Heart right ventricle (tissue), 16 donors: ENCODE data around the gene CEP57L1. TPM values are rescaled to one million over a fixed set of nuclear protein-coding genes. Genes with fewer than 3 reads are reported as not detected.

Source experiments
- ATAC-seq, 8 donors: fragments of 200-7000 bp; cut with Tn5 transposase; one replicate each; pipeline ENCODE4 v1.9.1; 2020; ENCODE audit warnings: mild to moderate bottlenecking in 8 of 8, moderate library complexity in 8 of 8, moderate number of reproducible peaks in 1 of 8
- DNase-seq, 2 donors: peaks; one replicate each; pipeline ENCODE4 v3.0.0-alpha.2; 2020
- H3K27ac ChIP-seq, 10 donors: fragments of 200-600 bp; sonication (generic) in 2 of 10; one replicate each; pipeline versions ENCODE4 v1.5.0 to v1.8.0; 2020 to 2022; ENCODE audit warnings: mild to moderate bottlenecking in 3 of 10
- H3K27me3 ChIP-seq, 7 donors: fragments of 200-600 bp; one replicate each; pipeline ENCODE4 v1.8.0; 2021 to 2022; ENCODE audit warnings: mild to moderate bottlenecking in 2 of 7
- H3K36me3 ChIP-seq, 9 donors: fragments of 200-600 bp; sonication (generic) in 1 of 9; one replicate each; pipeline versions ENCODE4 v1.5.0 to v1.8.0; 2020 to 2022; ENCODE audit warnings: mild to moderate bottlenecking in 2 of 9
- H3K4me1 ChIP-seq, 9 donors: fragments of 200-600 bp; sonication (generic) in 1 of 9; one replicate each; pipeline versions ENCODE4 v1.5.0 to v1.8.0; 2020 to 2022; ENCODE audit warnings: mild to moderate bottlenecking in 4 of 9
- H3K4me3 ChIP-seq, 10 donors: fragments of 200-600 bp; sonication (generic) in 2 of 10; one replicate each; pipeline versions ENCODE4 v1.5.0 to v1.8.0; 2020 to 2022; ENCODE audit warnings: mild to moderate bottlenecking in 7 of 10, moderate library complexity in 2 of 10
- H3K9me3 ChIP-seq, 11 donors: fragments of 200-600 bp in 10 of 11; sonication (generic) in 2 of 11; one replicate each; pipeline versions ENCODE4 v1.5.0 to v1.8.0; 2013 to 2022; ENCODE audit warnings: mild to moderate bottlenecking in 2 of 11, control low read depth in 1 of 11, moderate library complexity in 1 of 11
- CTCF ChIP-seq, 9 donors: fragments of 200-600 bp; sonication (generic) in 2 of 9; IDR thresholded peaks; one replicate each; pipeline versions ENCODE4 v1.5.0 to v1.8.0; 2021 to 2022; ENCODE audit warnings: antibody characterized with exemption in 9 of 9, mild to moderate bottlenecking in 5 of 9, moderate library complexity in 1 of 9
- WGBS, 2 donors: extraction: QIAGEN DNeasy Blood & Tissue Kit; methylation state at CpG; one replicate each; pipeline ENCODE4 v1.1.7; 2013; ENCODE audit warnings: inconsistent platforms in 1 of 2; 5-methylcytosine and 5-hydroxymethylcytosine counted together
- intact Hi-C, 10 donors: fragments of 100-400 bp; cut with DNase I; formaldehyde crosslinking; loops; one replicate each; pipeline versions ENCODE4 v1.11.1 to v1.14.2; 2022
- polyA plus RNA-seq, 2 donors: library from polyadenylated mRNA; stranded (reverse); fragments of 200-250 nt; gene quantifications; one replicate each; pipeline ENCODE4 v1.2.3, GENCODE V29; 2013
- total RNA-seq, 10 donors: library from RNA; stranded (reverse); fragmentation: NEBNext Ultra II Directional in 3 of 10; extraction: Animal tissue kit (Norgen Biotek cat#: 25700) in 3 of 10; gene quantifications; one replicate each; pipeline versions ENCODE4 v1.2.1 to v1.2.4, GENCODE V29; 2021 to 2023
- donor health status: Arrhythmogenic right ventricular cardiomyopathy.
- donor health status: ischemic (EF 13 %, LVEDD 7.1; RV severe dilation, severe dysfunction).
- donor health status: healthy with polysubstance abuse.
- donor health status: DM: no; HTN: yes; CAD: no.
- donor health status: DM: no; HTN: no; CAD: no.
- donor health status: ischemic (EF 25% LVEDD 6.9; RV normal size, moderate dysfunction).
- donor health status: ischemic (EF 25% LVEDD 5.7; RV mildly dilated, moderate dysfunction).
- donor health status: healthy.
- donor health status: DM: yes; HTN: yes; CAD: no.
- donor health status: Ischemic cardiomyopathy.
- donor health status: ischemic (EF 35%, LVEDD 5.7; RV mildly dilated, moderate dysfunction).
- donor health status: nonischemic (EF 11% LVEDD 7.7; RV severe dilation, severe dysfunction).
- donor health status: DM: yes; HTN: yes; CAD: no.
- donor health status: PGD.
- donor health status: ischemic (EF 29% LVEDD 5.4; RV normal size, mild dysfunction).
- donor health status: nonischemic (EF 23%, LVEDD 6.1; RV moderate dilation, normal function).

CEP57L1 gene
- total and polyA plus RNA-seq, 12 donors: 4.2 to 17.4 (median 9.6) TPM

- ATAC-seq (no peak), DNase-seq (no peak)
- Histone ChIP-seq H3K27me3 (no peaks in the 10 kb centered on the region), H3K36me3 (no peaks in the 10 kb centered on the region), H3K4me1 (peaks cover 0 to 60% (median 26%) of the 10 kb centered on the region in 9 donors), H3K4me3 (no peak overlapping the region), H3K27ac (no peak overlapping the region), H3K9me3 (no peaks in the 10 kb centered on the region)
- no peak for TF ChIP-seq CTCF (IDR thresholded peaks at IDR 0.05)
- intact Hi-C loops: no loop called here
- WGBS, 2 donors: 57 to 70% methylated on average over 1 of the region's 1 CpG
Measured at GRCh38 chr6:109050447-109051102, 44.7 kb upstream of the CEP57L1 start.

- H3K9me3 ChIP-seq: no peaks in the 10 kb centered on the region
- TF ChIP-seq CTCF (IDR thresholded peaks at IDR 0.05): no peak
- no peaks in the 10 kb centered on the region for H3K27me3 ChIP-seq
- 59 to 62% methylated on average over 1 of the region's 1 CpG for WGBS, 2 donors
- peaks cover 0 to 60% (median 32%) of the 10 kb centered on the region in 9 donors for H3K4me1 ChIP-seq
- intact Hi-C loops: no loop called here
- H3K36me3 ChIP-seq: no peaks in the 10 kb centered on the region
- ATAC-seq: no peak
- no peak overlapping the region for H3K4me3 ChIP-seq
- no peak overlapping the region for H3K27ac ChIP-seq
- DNase-seq: no peak
Measured at GRCh38 chr6:109051301-109052017, 43.8 kb upstream of the CEP57L1 start.

- Histone ChIP-seq H3K36me3 (no peaks in the 10 kb centered on the region), H3K9me3 (no peaks in the 10 kb centered on the region), H3K4me3 (no peak overlapping the region), H3K27me3 (no peaks in the 10 kb centered on the region), H3K4me1 (peaks cover 0 to 60% (median 36%) of the 10 kb centered on the region in 9 donors), H3K27ac (peak overlapping the region in 1 of 10 donors; percentile 6)
- ATAC-seq (no peak), DNase-seq (no peak)
- intact Hi-C loops: no loop called here
- TF ChIP-seq CTCF (IDR thresholded peaks at IDR 0.05): no peak
Measured at GRCh38 chr6:109052018-109052651, 43.2 kb upstream of the CEP57L1 start.

- peaks cover 0 to 65% (median 43%) of the 10 kb centered on the region in 9 donors for H3K4me1 ChIP-seq
- intact Hi-C loops: no loop called here
Measured at GRCh38 chr6:109052852-109053251, 42.5 kb upstream of the CEP57L1 start.

More at GRCh38 chr6:109052852-109053251, 42.5 kb upstream of the CEP57L1 start:
- ATAC-seq: no peak
- Histone ChIP-seq H3K27me3 (no peaks in the 10 kb centered on the region), H3K27ac (peak overlapping the region in 1 of 10 donors; percentile 6), H3K4me3 (no peak overlapping the region), H3K9me3 (no peaks in the 10 kb centered on the region), H3K36me3 (no peaks in the 10 kb centered on the region)
- no peak for TF ChIP-seq CTCF (IDR thresholded peaks at IDR 0.05)
- 87 to 91% methylated on average over 4 of the region's 4 CpGs for WGBS, 2 donors
- DNase-seq: no peak
